ENCODE results near the gene MPRIP.
"Not testable (repeated sequence)": the region's sequence is repeated elsewhere in the genome, so short reads cannot be mapped to it uniquely, and the experiment has no call there.

Gene MPRIP

DNA sequence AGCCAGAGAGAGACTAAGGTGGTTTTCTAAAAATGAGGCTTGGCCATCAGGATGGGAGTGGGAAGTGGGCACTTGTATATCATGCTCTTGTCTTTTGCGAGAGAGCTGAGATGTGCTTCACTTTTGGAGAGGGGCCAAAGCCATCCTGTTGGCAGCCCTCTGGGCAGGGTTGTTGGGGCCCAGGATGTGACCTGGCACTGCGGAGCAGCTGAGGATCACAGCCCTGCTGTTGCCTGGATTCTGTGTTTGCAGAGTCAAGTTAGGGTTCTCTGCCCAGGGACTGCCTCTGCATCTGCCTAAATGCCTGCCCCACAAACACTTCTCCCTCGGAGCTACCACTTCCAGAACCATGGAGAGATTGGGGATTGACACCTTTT lies 92.7 kb downstream of the MPRIP start:
- no peak overlapping the region for H3K4me3 ChIP-seq (ENCODE audit: low read depth, low read length)
- no peak for DNase-seq (ENCODE audit: low read depth)

DNA sequence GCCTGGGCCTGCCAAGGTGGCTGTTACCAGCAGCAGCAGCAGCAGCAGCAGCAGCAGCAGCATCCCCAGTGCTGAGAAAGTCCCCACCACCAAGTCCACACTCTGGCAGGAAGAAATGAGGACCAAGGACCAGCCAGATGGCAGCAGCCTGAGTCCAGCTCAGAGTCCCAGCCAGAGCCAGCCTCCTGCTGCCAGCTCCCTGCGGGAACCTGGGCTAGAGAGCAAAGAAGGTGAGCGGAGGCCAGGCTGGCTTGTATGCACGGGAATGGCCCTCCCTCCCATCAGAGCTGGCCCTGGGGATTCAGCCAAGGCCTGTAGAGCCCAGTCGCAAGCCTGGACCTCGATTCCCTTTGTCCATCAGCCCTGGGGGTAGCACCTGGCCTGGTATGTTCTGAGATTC lies 94.0 kb downstream of the MPRIP start:
- not testable (repeated sequence) for H3K4me3 ChIP-seq (ENCODE audit: low read depth, low read length); DNase-seq (ENCODE audit: low read depth)

DNA sequence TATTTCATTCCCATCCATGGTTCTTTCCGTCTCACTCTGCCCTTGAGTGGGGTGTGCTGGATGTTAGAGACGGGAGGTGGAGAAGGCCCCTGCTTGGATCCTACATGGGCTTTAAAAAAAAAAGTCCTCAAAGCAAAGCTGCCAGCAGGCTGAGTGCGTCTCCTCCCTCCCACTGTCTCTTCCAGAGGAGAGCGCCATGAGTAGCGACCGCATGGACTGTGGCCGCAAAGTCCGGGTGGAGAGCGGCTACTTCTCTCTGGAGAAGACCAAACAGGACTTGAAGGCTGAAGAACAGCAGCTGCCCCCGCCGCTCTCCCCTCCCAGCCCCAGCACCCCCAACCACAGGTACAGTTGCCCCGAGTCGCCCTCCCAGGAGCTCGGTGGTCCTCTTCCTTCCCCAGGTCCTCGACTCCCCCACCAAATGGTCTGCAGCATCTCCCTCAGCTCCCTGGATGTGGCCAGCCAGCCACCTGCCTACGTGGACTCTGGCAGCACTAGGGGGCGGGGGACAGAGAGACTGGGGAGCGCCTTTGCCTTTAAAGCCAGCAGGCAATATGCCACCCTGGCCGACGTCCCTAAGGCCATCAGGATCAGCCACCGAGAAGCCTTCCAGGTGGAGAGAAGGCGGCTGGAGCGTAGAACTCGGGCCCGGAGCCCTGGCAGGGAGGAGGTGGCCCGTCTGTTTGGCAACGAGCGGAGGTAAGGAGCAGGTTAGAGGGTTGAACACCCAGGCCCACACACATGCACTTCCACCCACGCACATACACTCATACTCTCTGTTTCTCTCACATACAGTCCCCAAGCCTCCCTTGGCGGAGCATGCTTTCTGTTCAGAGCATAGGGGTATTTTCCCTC lies 95.7 kb downstream of the MPRIP start:
- no peak for DNase-seq (ENCODE audit: low read depth)

DNA sequence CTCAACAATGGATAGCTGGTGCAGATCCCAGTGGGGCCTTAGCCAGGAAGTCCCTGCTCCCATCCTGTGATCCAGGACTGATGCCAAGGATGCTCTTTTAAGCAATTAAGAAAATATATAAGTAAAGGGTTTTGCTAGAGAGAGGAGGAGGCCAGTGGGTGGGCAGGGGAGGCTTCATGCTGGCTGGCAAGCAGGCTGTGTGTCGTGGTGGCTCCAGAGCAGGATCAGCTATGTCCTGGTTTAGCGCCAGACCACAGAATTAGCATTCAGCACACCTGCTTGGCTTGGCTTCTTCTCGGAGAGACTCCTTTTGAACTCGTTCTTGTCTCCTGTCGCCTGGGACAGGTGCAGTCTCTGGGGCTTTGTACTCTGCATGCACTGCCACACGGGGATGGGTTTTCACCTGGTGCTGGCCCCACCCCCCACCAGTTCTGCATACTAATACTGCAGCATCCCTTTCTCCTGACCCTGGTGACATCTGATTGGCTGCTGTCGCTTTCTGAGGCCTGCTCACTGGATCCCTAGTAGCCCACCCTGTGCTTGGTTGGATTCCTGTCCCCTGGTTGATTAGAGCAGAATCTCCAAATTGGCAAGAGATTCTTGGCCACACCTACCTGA lies 97.8 kb downstream of the MPRIP start:
- DNase-seq (ENCODE audit: low read depth) = no peak
- H3K4me3 ChIP-seq (ENCODE audit: low read depth, low read length) = no peak overlapping the region

More for the DNA sequence above, 95.7 kb downstream of the MPRIP start:
- no peak overlapping the region for H3K4me3 ChIP-seq (ENCODE audit: low read depth, low read length)

DNA sequence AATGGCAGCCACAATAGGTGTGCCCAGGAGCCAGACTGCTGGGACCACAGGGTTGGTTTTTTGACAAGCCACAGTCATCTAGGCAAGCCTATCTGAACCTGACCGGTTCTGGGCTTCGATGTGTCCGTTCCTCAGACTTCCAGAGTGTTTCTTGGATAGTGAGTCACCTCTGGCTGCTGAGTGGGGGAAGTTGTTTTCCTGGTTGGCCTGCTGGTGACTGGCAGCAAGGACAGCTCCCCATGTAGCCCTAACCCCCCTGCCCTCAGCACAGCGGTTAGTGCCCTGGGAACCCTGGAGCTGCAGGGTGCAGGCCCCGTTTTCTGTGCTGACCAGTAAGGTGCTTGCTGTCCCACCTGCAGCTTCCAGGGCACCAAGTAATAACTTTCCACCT lies 98.3 kb downstream of the MPRIP start:
- no peak overlapping the region for H3K4me3 ChIP-seq (ENCODE audit: low read depth, low read length)
- DNase-seq (ENCODE audit: low read depth) = no peak

DNA sequence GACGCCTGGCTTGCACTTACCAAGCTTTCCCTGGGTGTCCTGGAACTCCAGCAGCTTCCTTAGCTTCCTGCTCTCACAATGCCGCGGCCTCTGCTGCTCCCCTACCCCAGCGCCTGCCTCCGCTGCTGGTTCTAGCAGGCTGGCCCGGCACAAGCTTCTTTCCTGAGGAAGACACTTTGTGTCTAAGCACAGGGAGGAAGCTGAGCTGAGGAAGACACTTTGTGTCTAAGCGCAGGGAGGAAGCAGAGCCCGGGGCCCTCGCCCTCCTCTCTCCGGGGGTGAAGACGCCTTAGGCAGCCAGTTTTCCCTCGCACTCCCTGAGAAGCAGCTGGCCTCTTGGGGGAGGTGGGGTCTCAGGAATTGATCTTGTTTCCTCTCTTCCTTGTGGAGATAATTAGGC lies 99.0 kb downstream of the MPRIP start:
- no peak overlapping the region for H3K4me3 ChIP-seq (ENCODE audit: low read depth, low read length)

DNA sequence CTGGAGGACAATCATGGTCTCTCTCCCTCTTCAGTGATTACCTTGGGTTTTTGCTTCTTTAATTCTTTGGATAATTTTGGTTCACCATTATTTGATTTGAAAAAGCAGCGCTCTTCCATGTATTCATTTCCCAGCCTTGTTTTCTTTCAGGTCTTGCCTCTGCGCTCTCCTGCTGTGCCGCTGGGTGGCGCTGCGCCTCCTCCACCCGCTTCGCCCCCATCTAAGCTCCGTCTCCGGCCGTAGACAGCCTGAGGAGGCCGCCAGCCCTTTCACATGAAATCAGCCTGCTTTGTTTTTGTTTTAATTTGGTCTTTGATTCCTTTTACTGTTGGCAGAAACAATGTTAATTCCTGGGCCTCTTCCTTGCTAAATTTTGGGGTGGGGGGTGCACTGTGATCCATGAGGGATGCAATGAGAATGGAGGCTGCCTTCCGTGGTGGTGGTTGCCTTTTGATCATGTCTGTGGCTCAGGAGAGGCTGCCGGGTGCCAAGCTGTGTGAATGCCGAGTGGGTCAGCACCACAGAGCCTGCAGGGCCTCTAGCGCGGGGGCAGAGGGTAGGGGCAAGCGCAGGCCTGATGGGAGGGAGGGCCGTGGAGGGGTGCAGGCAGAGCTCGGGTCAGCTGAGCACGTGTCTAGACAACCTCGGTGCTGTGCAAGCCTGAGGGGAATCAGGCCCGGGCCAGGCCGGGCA lies 99.7 kb downstream of the MPRIP start:
- DNase-seq (ENCODE audit: low read depth) = no peak
- H3K4me3 ChIP-seq (ENCODE audit: low read depth, low read length) = no peak overlapping the region

More for the DNA sequence above, 99.0 kb downstream of the MPRIP start:
- no peak for DNase-seq (ENCODE audit: low read depth)

DNA sequence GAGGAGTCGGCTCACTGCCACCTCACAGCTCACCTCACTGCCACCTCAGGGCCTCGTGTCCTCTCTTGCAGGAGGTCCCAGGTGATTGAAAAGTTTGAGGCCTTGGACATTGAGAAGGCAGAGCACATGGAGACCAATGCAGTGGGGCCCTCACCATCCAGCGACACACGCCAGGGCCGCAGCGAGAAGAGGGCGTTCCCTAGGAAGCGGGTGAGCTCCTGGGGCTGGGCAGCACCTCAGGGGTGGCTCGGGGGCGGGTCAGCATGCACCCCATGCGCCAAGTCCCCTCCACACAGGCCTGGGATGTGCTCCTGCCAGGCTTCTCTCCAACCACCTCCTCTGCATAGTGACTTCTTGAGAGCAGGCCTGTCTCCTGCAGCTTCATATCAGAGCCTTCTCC lies 100.3 kb downstream of the MPRIP start:
- no peak for DNase-seq (ENCODE audit: low read depth)

DNA sequence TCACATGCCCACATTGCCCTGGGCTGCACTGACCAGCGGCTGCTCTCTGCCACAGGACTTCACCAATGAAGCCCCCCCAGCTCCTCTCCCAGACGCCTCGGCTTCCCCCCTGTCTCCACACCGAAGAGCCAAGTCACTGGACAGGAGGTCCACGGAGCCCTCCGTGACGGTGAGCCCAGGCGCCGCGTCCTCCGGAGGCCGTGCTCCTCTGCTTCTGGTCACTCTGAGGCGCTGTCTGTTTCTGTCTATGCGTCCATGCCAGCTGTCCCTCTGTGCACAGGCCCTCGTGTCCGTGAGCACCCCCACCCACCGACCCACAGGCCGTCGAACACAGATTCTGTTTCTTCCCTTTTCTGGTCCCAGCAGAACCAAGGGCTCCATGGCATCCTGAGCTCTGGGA lies 101.2 kb downstream of the MPRIP start:
- DNase-seq (ENCODE audit: low read depth) = no peak

More for the DNA sequence above, 100.3 kb downstream of the MPRIP start:
- H3K4me3 ChIP-seq (ENCODE audit: low read depth, low read length) = no peak overlapping the region

DNA sequence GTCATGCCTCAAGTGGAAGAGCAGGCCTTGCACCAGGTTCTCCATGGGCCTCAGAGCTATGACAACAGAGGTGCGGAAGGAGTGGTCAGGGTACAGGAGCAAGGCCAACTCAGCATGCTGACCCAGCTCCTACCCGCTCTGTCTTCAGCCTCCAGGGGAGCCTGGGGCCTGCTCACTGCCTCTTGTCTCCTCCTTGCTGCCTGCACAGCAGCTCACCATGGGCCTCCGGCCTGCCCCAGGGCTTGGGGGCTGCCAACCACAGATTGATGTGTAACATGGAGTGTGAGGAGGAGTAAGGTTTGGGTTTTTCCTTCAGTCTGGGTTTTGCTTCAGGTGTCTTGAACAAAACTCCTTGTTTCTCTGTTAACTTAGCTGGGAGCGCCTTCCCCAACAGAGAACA lies 101.8 kb downstream of the MPRIP start:
- no peak for DNase-seq (ENCODE audit: low read depth)
- no peak overlapping the region for H3K4me3 ChIP-seq (ENCODE audit: low read depth, low read length)

More for the DNA sequence above, 101.2 kb downstream of the MPRIP start:
- H3K4me3 ChIP-seq (ENCODE audit: low read depth, low read length) = no peak overlapping the region

DNA sequence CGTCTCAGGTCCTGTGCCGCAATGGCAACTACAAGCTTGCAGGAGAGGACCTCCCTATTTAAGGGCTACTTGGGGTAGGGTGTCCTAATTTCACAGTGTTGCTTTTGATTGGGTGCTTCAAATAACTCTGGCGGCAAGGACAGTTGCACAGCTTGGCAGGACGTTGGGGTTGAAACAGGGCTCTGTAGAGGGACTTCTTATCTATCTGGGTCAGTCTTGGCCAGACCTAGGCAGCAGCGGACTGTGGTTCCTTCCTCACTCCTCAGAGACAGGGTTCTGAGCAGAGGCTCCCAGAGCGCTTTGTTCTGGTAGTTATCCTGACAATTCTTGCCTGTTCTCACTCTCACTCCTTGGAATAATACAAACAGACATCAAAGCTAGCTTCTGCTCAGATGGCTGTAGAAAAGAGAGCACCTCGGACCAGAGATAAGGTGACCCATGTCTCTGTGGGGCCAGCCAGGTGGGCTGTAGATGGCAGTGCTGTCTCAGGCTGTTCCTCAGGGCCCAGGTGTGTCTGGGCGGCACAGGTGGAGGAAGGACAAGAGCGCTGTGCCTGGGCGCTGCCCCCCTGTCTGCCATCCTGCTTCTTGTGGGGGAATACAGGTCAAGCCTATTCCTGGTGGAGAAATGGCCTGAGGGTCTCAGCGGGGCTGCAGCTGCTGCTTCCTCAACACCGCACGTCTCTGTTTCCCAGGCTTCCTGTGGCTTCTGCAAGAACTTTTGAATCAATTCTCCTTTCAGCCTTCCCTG lies 102.8 kb downstream of the MPRIP start:
- H3K4me3 ChIP-seq (ENCODE audit: low read depth, low read length) = no peak overlapping the region
- DNase-seq (ENCODE audit: low read depth) = no peak

DNA sequence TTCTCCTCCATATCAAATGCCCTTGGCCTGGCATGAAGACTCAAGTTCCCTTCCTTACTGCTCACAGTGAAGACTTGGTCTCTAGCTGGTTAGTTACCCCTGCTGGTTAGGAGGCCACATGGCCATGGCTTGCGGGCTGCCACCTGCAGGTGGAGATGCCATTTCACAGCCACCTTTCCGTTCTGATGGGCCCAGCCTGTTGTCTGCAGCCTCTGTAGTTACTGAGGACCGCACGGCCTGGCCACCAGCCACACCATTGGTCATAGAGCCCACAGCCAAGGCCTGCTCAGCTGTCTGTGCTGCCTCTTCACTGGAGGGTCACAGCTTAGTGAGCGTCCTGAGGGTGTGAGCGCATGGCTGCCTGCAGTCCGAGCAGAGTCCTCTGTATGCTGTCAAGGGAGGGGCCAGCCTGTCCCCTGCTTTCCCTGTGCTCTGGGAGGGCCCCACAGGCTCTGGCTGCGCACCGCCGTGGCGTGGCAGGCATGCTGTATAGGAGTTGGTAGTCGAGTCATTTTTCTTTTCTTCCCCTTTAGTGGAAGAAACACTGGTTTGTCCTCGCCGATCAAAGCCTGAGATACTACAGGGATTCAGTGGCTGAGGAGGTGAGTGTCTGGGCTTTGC lies 104.6 kb downstream of the MPRIP start:
- no peak overlapping the region for H3K4me3 ChIP-seq (ENCODE audit: low read depth, low read length)
- no peak for DNase-seq (ENCODE audit: low read depth)

DNA sequence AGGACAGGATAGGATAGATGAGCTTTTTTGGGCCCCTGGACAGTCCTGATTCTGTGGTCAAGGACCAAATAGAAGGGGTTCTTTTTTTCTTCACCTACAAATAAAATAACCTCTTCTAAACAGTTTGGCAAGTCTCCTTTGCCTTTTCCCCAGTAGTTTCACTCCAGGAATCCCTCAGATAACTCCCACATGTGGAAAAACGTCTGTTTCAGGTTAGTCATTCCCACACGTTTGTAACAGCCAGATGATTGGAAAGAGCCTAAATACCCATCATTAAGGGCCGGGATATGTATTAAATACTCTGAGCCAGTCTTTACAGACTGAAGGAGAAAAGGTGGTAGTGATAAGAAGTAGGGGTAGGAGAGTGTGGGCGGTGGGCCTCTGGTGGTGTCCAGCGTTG lies 105.6 kb downstream of the MPRIP start:
- H3K4me3 ChIP-seq (ENCODE audit: low read depth, low read length) = no peak overlapping the region
- no peak for DNase-seq (ENCODE audit: low read depth)

DNA sequence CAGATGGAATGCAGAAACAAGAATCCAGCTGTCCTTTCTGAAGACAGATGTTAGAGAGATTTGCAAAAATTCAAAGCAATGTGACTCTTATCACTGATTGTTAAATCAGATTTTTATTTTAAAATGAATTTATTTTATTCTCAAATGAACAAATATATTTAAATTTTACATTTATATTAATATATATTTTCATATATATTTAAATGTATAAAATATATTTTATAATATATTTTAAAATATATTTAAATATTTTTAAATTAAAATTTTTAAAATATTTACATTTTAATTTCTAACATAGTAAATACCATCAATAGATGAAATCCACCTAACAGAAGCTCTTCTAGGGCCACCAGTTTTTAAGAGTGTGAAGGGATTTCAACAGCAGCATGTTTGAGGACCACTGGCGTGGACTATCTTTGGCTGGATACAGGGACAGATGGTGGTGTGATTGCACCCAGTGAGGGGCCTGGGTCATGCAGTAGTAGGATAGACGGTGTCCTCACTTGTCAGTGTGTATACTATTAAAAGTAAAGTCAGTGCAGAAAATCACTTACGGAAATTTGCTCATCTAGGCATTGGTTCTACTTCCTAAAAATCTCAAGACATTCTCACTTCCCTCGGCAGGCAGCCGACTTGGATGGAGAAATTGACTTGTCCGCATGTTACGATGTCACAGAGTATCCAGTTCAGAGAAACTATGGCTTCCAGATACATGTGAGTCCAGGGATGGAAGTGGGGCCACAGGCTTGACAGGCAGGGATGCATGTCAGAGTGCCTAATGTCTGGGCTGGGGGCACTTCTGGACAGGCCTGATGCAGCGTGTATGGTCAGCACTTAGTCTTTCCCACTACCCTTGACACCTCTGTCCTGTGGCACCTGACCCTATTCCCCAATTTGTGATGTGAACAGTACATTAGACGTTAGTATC lies 107.5 kb downstream of the MPRIP start:
- DNase-seq (ENCODE audit: low read depth) = no peak
- no peak overlapping the region for H3K4me3 ChIP-seq (ENCODE audit: low read depth, low read length)

DNA sequence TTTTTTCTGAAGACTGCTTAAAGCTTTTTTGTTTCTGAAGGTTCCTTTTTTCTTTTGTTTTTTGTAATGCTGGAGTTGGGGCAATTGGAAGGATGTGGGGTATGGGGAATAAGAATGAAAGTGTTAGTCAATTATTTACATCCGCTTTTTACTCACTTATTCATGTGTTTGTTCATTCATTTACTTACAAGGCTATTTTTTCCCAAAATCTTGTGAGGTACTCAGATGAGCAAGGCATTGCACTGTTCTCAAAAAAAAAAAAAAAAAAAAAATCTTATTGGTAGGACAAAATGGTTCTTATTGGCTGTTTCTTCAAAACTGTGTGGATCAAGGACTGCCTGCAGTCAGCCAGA lies 108.2 kb downstream of the MPRIP start:
- no peak for DNase-seq (ENCODE audit: low read depth)
- H3K4me3 ChIP-seq (ENCODE audit: low read depth, low read length) = no peak overlapping the region

DNA sequence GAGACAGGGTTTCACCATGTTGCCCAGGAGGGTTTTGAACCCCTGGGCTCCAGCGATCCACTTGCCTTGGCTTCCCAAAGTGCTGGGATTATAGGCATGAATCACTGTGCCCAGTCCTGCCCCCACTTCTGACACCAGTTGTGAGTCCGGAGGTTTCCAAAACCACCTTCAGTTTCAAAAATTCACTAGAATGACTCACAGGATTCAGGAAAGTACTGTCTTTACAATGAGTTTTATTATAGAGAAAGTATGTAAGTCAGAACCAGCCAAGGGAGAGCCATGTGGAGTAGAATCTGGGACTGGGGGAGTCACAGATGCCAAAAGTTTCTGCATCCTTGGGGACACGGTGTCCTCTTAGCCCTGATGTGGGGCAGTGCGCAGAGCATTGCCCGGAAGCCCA lies 108.8 kb downstream of the MPRIP start:
- peak; percentile 52 for DNase-seq (ENCODE audit: low read depth)

DNA sequence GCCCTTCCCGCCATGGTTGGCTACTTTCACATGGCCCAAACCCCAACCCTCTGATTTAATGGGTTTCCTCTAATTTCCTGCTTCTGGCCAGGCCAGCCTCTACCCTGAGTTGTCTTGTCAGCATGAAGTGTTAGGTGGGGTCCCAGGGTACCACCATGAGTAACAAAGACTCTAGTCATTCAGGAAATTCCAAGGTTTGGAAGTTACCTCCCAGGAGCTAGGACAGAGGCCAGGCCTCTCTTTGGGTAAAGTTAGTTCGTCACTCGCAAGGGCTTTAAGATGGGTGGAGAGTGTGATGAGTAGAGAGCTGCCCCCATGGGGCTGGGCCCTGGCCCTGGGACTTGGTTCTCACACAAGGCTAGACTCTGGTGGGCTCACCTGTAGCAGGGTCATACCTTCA lies 109.3 kb downstream of the MPRIP start:
- no peak for DNase-seq (ENCODE audit: low read depth)
- no peak overlapping the region for H3K4me3 ChIP-seq (ENCODE audit: low read depth, low read length)

More for the DNA sequence above, 108.8 kb downstream of the MPRIP start:
- no peak overlapping the region for H3K4me3 ChIP-seq (ENCODE audit: low read depth, low read length)

DNA sequence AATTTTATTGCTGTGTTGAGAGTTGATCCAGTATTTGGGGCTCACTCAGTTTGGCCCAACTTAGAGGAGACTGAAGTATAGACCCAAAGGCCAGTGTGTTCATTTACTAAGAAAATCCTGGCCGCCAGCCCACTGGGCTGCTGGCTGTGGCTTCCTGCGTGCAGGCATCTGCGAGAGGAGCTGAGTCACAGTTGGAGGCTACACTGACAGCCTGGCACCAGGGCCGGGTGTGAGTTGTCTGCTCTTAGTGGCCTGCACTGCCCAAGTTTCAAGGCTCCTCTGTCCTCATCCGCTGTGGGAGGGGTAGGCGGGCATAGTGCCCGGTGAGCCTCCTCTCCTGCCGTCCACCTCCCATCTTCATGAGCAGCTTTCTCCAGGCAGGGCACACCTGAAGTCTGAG lies 109.7 kb downstream of the MPRIP start:
- H3K4me3 ChIP-seq (ENCODE audit: low read depth, low read length) = no peak overlapping the region
- DNase-seq (ENCODE audit: low read depth) = peak; percentile 74

Measured in skeletal muscle cell (primary cell).